Right lobe of liver (tissue), 4 donors: ENCODE results near the gene OR10K1.

Source experiments
- CTCF ChIP-seq, 4 donors: fragments of 200-600 bp in 3 of 4; fragments of 450-650 bp in 1 of 4; IDR thresholded peaks; one replicate each; pipeline versions ENCODE4 v1.5.1 to v1.8.0; 2016 to 2022; ENCODE audit warnings: antibody characterized with exemption in 4 of 4, mild to moderate bottlenecking in 2 of 4
- POLR2A ChIP-seq: fragments of 450-650 bp; IDR thresholded peaks from one replicate; pipeline ENCODE4 v1.6.1; 2017; ENCODE audit warnings: antibody characterized with exemption, mild to moderate bottlenecking
- donor health status: DM: no; HTN: no; CAD: no.
- donor health status: DM: no; HTN: no; CAD: no.
- donor health status: DM: no; HTN: yes; CAD: no.

GRCh38 chr1:158434741-158435140, 26.9 kb upstream of the OR10K1 start:
- TF ChIP-seq POLR2A (no peak), CTCF (IDR thresholded peaks at IDR 0.05) (no peak)
